ENCODE measurements around the gene AOPEP.
A peak's percentile ranks its signal among the peaks of the same experiment; 100 is the strongest.

AOPEP gene

GRCh38 chr9:95099321-95100070, 373.0 kb downstream of the AOPEP start:
- H3K27ac ChIP-seq (ENCODE audit: low read depth, low read length), result no peak overlapping the region
- H3K9ac ChIP-seq (ENCODE audit: low read depth in 1 of 2, low read length in 2 of 2), result no peak overlapping the region
- H3K27me3 ChIP-seq (ENCODE audit: control insufficient read depth in 1 of 2, insufficient read depth in 2 of 2, low read length in 2 of 2), result no peaks in the 10 kb centered on the region
- H3K4me1 ChIP-seq (ENCODE audit: control insufficient read depth in 1 of 2, insufficient read depth in 2 of 2, low read length in 2 of 2), result no peaks in the 10 kb centered on the region
- no peak overlapping the region for H3K4me3 ChIP-seq (ENCODE audit: low read depth in 1 of 2, low read length in 2 of 2)
- peaks cover 16 to 36% of the 10 kb centered on the region in 2 donors for H3K36me3 ChIP-seq (ENCODE audit: control insufficient read depth in 1 of 2, insufficient read depth in 2 of 2, low read length in 2 of 2)
- H3K9me3 ChIP-seq (ENCODE audit: control insufficient read depth in 1 of 2, low read length in 2 of 2), result no peaks in the 10 kb centered on the region

- Histone ChIP-seq H3K27me3 (ENCODE audit: control insufficient read depth in 1 of 2, insufficient read depth in 2 of 2, low read length in 2 of 2) (no peaks in the 10 kb centered on the region), H3K9me3 (ENCODE audit: control insufficient read depth in 1 of 2, low read length in 2 of 2) (no peaks in the 10 kb centered on the region), H3K36me3 (ENCODE audit: control insufficient read depth in 1 of 2, insufficient read depth in 2 of 2, low read length in 2 of 2) (peaks cover 16 to 38% of the 10 kb centered on the region in 2 donors), H3K4me1 (ENCODE audit: control insufficient read depth in 1 of 2, insufficient read depth in 2 of 2, low read length in 2 of 2) (no peaks in the 10 kb centered on the region), H3K4me3 (ENCODE audit: low read depth in 1 of 2, low read length in 2 of 2) (no peak overlapping the region), H3K9ac (ENCODE audit: low read depth in 1 of 2, low read length in 2 of 2) (no peak overlapping the region), H3K27ac (ENCODE audit: low read depth, low read length) (no peak overlapping the region)
Measured at GRCh38 chr9:95100071-95100627, 373.6 kb downstream of the AOPEP start.

- Histone ChIP-seq H3K9me3 (ENCODE audit: control insufficient read depth in 1 of 2, low read length in 2 of 2) (no peaks in the 10 kb centered on the region), H3K27ac (ENCODE audit: low read depth, low read length) (no peak overlapping the region), H3K9ac (ENCODE audit: low read depth in 1 of 2, low read length in 2 of 2) (no peak overlapping the region), H3K36me3 (ENCODE audit: control insufficient read depth in 1 of 2, insufficient read depth in 2 of 2, low read length in 2 of 2) (peaks cover 16 to 41% of the 10 kb centered on the region in 2 donors), H3K27me3 (ENCODE audit: control insufficient read depth in 1 of 2, insufficient read depth in 2 of 2, low read length in 2 of 2) (no peaks in the 10 kb centered on the region), H3K4me1 (ENCODE audit: control insufficient read depth in 1 of 2, insufficient read depth in 2 of 2, low read length in 2 of 2) (no peaks in the 10 kb centered on the region), H3K4me3 (ENCODE audit: low read depth in 1 of 2, low read length in 2 of 2) (no peak overlapping the region)
Measured at GRCh38 chr9:95101326-95101725, 374.8 kb downstream of the AOPEP start.

GRCh38 chr9:95102001-95102433, 375.5 kb downstream of the AOPEP start:
- no peaks in the 10 kb centered on the region for H3K27me3 ChIP-seq (ENCODE audit: control insufficient read depth in 1 of 2, insufficient read depth in 2 of 2, low read length in 2 of 2)
- H3K9me3 ChIP-seq (ENCODE audit: control insufficient read depth in 1 of 2, low read length in 2 of 2), result no peaks in the 10 kb centered on the region
- no peak overlapping the region for H3K27ac ChIP-seq (ENCODE audit: low read depth, low read length)
- H3K36me3 ChIP-seq (ENCODE audit: control insufficient read depth in 1 of 2, insufficient read depth in 2 of 2, low read length in 2 of 2), result peaks cover 19 to 46% of the 10 kb centered on the region in 2 donors
- H3K4me1 ChIP-seq (ENCODE audit: control insufficient read depth in 1 of 2, insufficient read depth in 2 of 2, low read length in 2 of 2), result no peaks in the 10 kb centered on the region
- no peak overlapping the region for H3K4me3 ChIP-seq (ENCODE audit: low read depth in 1 of 2, low read length in 2 of 2)
- no peak overlapping the region for H3K9ac ChIP-seq (ENCODE audit: low read depth in 1 of 2, low read length in 2 of 2)

- Histone ChIP-seq H3K27me3 (ENCODE audit: control insufficient read depth in 1 of 2, insufficient read depth in 2 of 2, low read length in 2 of 2) (no peaks in the 10 kb centered on the region), H3K9me3 (ENCODE audit: control insufficient read depth in 1 of 2, low read length in 2 of 2) (no peaks in the 10 kb centered on the region), H3K4me1 (ENCODE audit: control insufficient read depth in 1 of 2, insufficient read depth in 2 of 2, low read length in 2 of 2) (no peaks in the 10 kb centered on the region), H3K4me3 (ENCODE audit: low read depth in 1 of 2, low read length in 2 of 2) (no peak overlapping the region), H3K36me3 (ENCODE audit: control insufficient read depth in 1 of 2, insufficient read depth in 2 of 2, low read length in 2 of 2) (peaks cover 17 to 46% of the 10 kb centered on the region in 2 donors), H3K9ac (ENCODE audit: low read depth in 1 of 2, low read length in 2 of 2) (no peak overlapping the region), H3K27ac (ENCODE audit: low read depth, low read length) (peak overlapping the region; percentile 17)
Measured at GRCh38 chr9:95102572-95102971, 376.1 kb downstream of the AOPEP start.

- H3K4me3 ChIP-seq (ENCODE audit: low read depth in 1 of 2, low read length in 2 of 2), result no peak overlapping the region
- no peaks in the 10 kb centered on the region for H3K27me3 ChIP-seq (ENCODE audit: control insufficient read depth in 1 of 2, insufficient read depth in 2 of 2, low read length in 2 of 2)
- no peaks in the 10 kb centered on the region for H3K9me3 ChIP-seq (ENCODE audit: control insufficient read depth in 1 of 2, low read length in 2 of 2)
- peaks cover 15 to 45% of the 10 kb centered on the region in 2 donors for H3K36me3 ChIP-seq (ENCODE audit: control insufficient read depth in 1 of 2, insufficient read depth in 2 of 2, low read length in 2 of 2)
- no peak overlapping the region for H3K27ac ChIP-seq (ENCODE audit: low read depth, low read length)
- no peak overlapping the region for H3K9ac ChIP-seq (ENCODE audit: low read depth in 1 of 2, low read length in 2 of 2)
- no peaks in the 10 kb centered on the region for H3K4me1 ChIP-seq (ENCODE audit: control insufficient read depth in 1 of 2, insufficient read depth in 2 of 2, low read length in 2 of 2)
Measured at GRCh38 chr9:95103281-95103771, 376.8 kb downstream of the AOPEP start.

GRCh38 chr9:95103871-95104580, 377.5 kb downstream of the AOPEP start:
- Histone ChIP-seq H3K4me1 (ENCODE audit: control insufficient read depth in 1 of 2, insufficient read depth in 2 of 2, low read length in 2 of 2) (no peaks in the 10 kb centered on the region), H3K9ac (ENCODE audit: low read depth in 1 of 2, low read length in 2 of 2) (no peak overlapping the region), H3K27me3 (ENCODE audit: control insufficient read depth in 1 of 2, insufficient read depth in 2 of 2, low read length in 2 of 2) (no peaks in the 10 kb centered on the region), H3K27ac (ENCODE audit: low read depth, low read length) (no peak overlapping the region), H3K4me3 (ENCODE audit: low read depth in 1 of 2, low read length in 2 of 2) (no peak overlapping the region), H3K9me3 (ENCODE audit: control insufficient read depth in 1 of 2, low read length in 2 of 2) (no peaks in the 10 kb centered on the region), H3K36me3 (ENCODE audit: control insufficient read depth in 1 of 2, insufficient read depth in 2 of 2, low read length in 2 of 2) (peaks cover 15 to 45% of the 10 kb centered on the region in 2 donors)

GRCh38 chr9:95104581-95104960, 378.1 kb downstream of the AOPEP start:
- H3K9me3 ChIP-seq (ENCODE audit: control insufficient read depth in 1 of 2, low read length in 2 of 2), result no peaks in the 10 kb centered on the region
- H3K27ac ChIP-seq (ENCODE audit: low read depth, low read length), result no peak overlapping the region
- H3K27me3 ChIP-seq (ENCODE audit: control insufficient read depth in 1 of 2, insufficient read depth in 2 of 2, low read length in 2 of 2), result no peaks in the 10 kb centered on the region
- H3K4me3 ChIP-seq (ENCODE audit: low read depth in 1 of 2, low read length in 2 of 2), result no peak overlapping the region
- H3K9ac ChIP-seq (ENCODE audit: low read depth in 1 of 2, low read length in 2 of 2), result no peak overlapping the region
- H3K36me3 ChIP-seq (ENCODE audit: control insufficient read depth in 1 of 2, insufficient read depth in 2 of 2, low read length in 2 of 2), result peaks cover 12 to 46% of the 10 kb centered on the region in 2 donors
- no peaks in the 10 kb centered on the region for H3K4me1 ChIP-seq (ENCODE audit: control insufficient read depth in 1 of 2, insufficient read depth in 2 of 2, low read length in 2 of 2)

- Histone ChIP-seq H3K27me3 (ENCODE audit: control insufficient read depth in 1 of 2, insufficient read depth in 2 of 2, low read length in 2 of 2) (no peaks in the 10 kb centered on the region), H3K36me3 (ENCODE audit: control insufficient read depth in 1 of 2, insufficient read depth in 2 of 2, low read length in 2 of 2) (peaks cover 9 to 46% of the 10 kb centered on the region in 2 donors), H3K9ac (ENCODE audit: low read depth in 1 of 2, low read length in 2 of 2) (no peak overlapping the region), H3K9me3 (ENCODE audit: control insufficient read depth in 1 of 2, low read length in 2 of 2) (no peaks in the 10 kb centered on the region), H3K4me1 (ENCODE audit: control insufficient read depth in 1 of 2, insufficient read depth in 2 of 2, low read length in 2 of 2) (no peaks in the 10 kb centered on the region), H3K27ac (ENCODE audit: low read depth, low read length) (no peak overlapping the region), H3K4me3 (ENCODE audit: low read depth in 1 of 2, low read length in 2 of 2) (no peak overlapping the region)
Measured at GRCh38 chr9:95104980-95105379, 378.5 kb downstream of the AOPEP start.
